ENCODE results near the gene WFDC1. TPM values are rescaled to one million over a fixed set of nuclear protein-coding genes. Genes with fewer than 3 reads are reported as not detected.

The WFDC1 gene
- total RNA-seq, 1 donor from 2014 or later: 0.24 TPM

DNA sequence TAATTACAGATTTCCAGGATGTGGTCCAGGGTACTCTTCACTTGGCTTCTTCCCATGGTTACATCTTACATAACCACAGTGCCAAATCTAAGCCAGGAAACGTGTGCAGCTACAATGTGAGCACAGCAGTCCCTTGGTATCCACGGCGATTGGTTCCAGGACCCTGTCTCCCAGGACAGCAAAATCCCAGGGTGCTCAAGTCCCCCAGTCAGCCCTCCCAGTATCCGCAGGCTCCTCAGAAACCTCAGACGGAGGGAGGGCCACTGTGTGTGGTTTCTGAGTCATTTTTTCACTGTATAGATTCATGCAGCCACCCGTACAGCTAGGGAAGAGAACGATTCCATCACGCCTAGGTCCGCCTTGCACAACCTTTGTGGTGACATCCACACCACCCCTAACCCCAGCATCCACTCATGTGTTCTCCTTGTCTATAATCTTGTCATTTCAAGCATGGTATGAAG is 62.5 kb downstream of the WFDC1 start:
- Mint-ChIP-seq H3K36me3 (ENCODE audit: unreplicated experiment) (no peaks in the 10 kb centered on the region), H3K4me3 (ENCODE audit: unreplicated experiment) (no peak overlapping the region), H3K4me1 (ENCODE audit: unreplicated experiment) (no peaks in the 10 kb centered on the region)

DNA sequence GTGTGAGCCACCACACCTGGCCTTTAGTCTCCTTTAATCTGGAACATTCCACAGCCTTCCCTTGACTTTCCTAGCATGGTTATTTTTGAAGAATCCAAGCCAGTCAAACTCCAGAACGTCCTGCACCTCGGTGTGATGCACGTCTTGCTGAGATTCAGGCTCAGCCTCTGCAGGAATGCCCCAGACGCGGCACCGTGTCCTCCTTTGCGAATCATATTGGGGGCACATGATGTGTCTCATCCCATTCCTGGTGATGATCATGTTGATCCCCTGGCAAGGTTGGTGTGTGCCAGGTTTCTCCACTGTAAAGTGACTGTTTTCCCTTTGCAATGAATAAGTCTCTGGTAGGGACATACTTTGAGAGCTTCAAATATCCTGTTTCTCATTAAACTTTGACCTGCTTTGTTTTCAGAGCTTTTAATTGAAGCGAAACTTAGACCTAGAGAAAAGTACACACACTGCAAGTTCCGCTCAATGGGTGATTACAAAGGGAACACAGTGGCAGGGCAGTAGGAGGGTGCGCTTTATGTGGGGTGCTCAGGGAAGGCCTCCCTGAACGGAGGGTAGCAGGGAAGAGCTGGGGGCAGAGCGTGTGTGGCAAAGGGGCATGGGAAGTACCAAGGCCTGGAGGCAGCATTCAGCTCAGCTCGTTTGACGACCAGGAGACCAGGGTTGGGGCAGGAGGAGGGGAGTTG is 64.1 kb downstream of the WFDC1 start:
- Mint-ChIP-seq H3K9me3 (ENCODE audit: unreplicated experiment) (no peaks in the 10 kb centered on the region), H3K27me3 (ENCODE audit: unreplicated experiment) (peaks cover 51% of the 10 kb centered on the region), H3K4me3 (ENCODE audit: unreplicated experiment) (no peak overlapping the region), H3K4me1 (ENCODE audit: unreplicated experiment) (no peaks in the 10 kb centered on the region), H3K36me3 (ENCODE audit: unreplicated experiment) (no peaks in the 10 kb centered on the region), H3K27ac (ENCODE audit: unreplicated experiment) (no peak overlapping the region)
- TF ChIP-seq CTCF (IDR thresholded peaks at IDR 0.05): no peak
- no peak for DNase-seq (ENCODE audit: extremely low spot score, unreplicated experiment)

More for the DNA sequence above, 62.5 kb downstream of the WFDC1 start:
- Mint-ChIP-seq H3K9me3 (ENCODE audit: unreplicated experiment) (no peaks in the 10 kb centered on the region), H3K27ac (ENCODE audit: unreplicated experiment) (no peak overlapping the region), H3K27me3 (ENCODE audit: unreplicated experiment) (peaks cover 47% of the 10 kb centered on the region)
- no peak for DNase-seq (ENCODE audit: extremely low spot score, unreplicated experiment)
- no peak for TF ChIP-seq CTCF (IDR thresholded peaks at IDR 0.05)

DNA sequence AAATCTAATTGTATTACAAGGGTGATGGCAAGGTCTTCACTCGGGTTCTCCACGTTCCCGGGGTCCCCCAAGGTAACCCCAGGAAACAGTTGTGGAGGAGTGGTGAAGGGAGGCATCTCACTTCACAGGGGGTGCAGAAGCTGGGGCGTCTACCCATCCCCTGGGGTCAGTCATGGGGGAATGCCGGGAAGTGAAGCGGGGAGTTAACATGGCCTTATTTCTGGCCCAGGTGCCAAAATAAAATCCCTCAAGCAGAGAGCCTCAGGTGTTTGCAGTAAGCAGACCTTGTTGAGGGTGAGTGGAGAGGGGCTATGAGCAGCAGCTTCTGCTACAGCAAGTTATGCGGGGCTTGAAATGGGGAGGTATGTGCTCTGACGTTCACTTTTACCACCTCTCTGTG is 64.6 kb downstream of the WFDC1 start:
- Mint-ChIP-seq H3K27ac (ENCODE audit: unreplicated experiment) (no peak overlapping the region), H3K9me3 (ENCODE audit: unreplicated experiment) (no peaks in the 10 kb centered on the region), H3K4me3 (ENCODE audit: unreplicated experiment) (no peak overlapping the region), H3K4me1 (ENCODE audit: unreplicated experiment) (no peaks in the 10 kb centered on the region), H3K36me3 (ENCODE audit: unreplicated experiment) (no peaks in the 10 kb centered on the region), H3K27me3 (ENCODE audit: unreplicated experiment) (peaks cover 55% of the 10 kb centered on the region)
- TF ChIP-seq CTCF (IDR thresholded peaks at IDR 0.05): no peak
- DNase-seq (ENCODE audit: extremely low spot score, unreplicated experiment): no peak

DNA sequence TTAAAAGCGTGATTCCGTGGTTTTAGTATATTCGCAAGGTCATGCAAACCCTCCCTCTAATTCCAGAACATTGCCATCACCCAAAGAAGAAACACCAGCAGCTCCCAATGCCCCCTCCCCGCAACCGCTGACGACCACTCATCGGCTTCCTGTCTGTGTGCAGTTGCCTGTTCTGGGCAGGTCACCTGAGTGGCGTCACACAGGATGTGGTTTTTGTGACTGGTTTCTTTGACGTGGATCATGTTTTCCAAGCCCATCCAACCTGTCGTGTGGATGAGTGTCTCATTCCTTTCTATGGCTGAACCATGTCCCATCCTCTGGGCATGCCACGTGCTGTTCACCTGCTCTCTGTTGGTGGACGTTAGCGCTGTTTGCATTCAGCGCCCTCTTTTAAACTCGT is 65.5 kb downstream of the WFDC1 start:
- no peak for TF ChIP-seq CTCF (IDR thresholded peaks at IDR 0.05)
- Mint-ChIP-seq H3K4me1 (ENCODE audit: unreplicated experiment) (no peaks in the 10 kb centered on the region), H3K36me3 (ENCODE audit: unreplicated experiment) (no peaks in the 10 kb centered on the region), H3K4me3 (ENCODE audit: unreplicated experiment) (no peak overlapping the region), H3K27me3 (ENCODE audit: unreplicated experiment) (peaks cover 54% of the 10 kb centered on the region), H3K27ac (ENCODE audit: unreplicated experiment) (no peak overlapping the region), H3K9me3 (ENCODE audit: unreplicated experiment) (no peaks in the 10 kb centered on the region)
- no peak for DNase-seq (ENCODE audit: extremely low spot score, unreplicated experiment)

- H3K27me3 Mint-ChIP-seq (ENCODE audit: unreplicated experiment): peaks cover 55% of the 10 kb centered on the region
- H3K27ac Mint-ChIP-seq (ENCODE audit: unreplicated experiment): no peak overlapping the region
- no peaks in the 10 kb centered on the region for H3K9me3 Mint-ChIP-seq (ENCODE audit: unreplicated experiment)
- H3K36me3 Mint-ChIP-seq (ENCODE audit: unreplicated experiment): no peaks in the 10 kb centered on the region
- H3K4me1 Mint-ChIP-seq (ENCODE audit: unreplicated experiment): no peaks in the 10 kb centered on the region
- DNase-seq (ENCODE audit: extremely low spot score, unreplicated experiment): no peak
- H3K4me3 Mint-ChIP-seq (ENCODE audit: unreplicated experiment): no peak overlapping the region
- no peak for TF ChIP-seq CTCF (IDR thresholded peaks at IDR 0.05)
These were observed 66.1 kb downstream of the WFDC1 start for GRCh38 chr16:84360748-84361147.
